ENCODE data around the gene RNF6.

Gene RNF6

GRCh38 chr13:26225896-26226617, 3.9 kb upstream of the RNF6 start:
- no peaks in the 10 kb centered on the region for H3K27me3 ChIP-seq (ENCODE audit: control insufficient read depth, insufficient read depth, low read length)
- no peaks in the 10 kb centered on the region for H3K36me3 ChIP-seq (ENCODE audit: control insufficient read depth, insufficient read depth, low read length)
- DNase-seq (ENCODE audit: low read depth, low spot score) = no peak
- no peaks in the 10 kb centered on the region for H3K9me3 ChIP-seq (ENCODE audit: control insufficient read depth, insufficient read depth, low read length)
- H3K4me3 ChIP-seq (ENCODE audit: low read length) = no peak overlapping the region
- no CpG with 5 or more reads among the region's 7 CpGs for WGBS (ENCODE audit: insufficient coverage, insufficient read length)
- no peaks in the 10 kb centered on the region for H3K4me1 ChIP-seq (ENCODE audit: control insufficient read depth, insufficient read depth, low read length)
- no peak overlapping the region for H3K27ac ChIP-seq (ENCODE audit: low read length)

GRCh38 chr13:26222520-26223046, 469 bp upstream of the RNF6 start:
- DNase-seq (ENCODE audit: low read depth, low spot score) = no peak
- no peak overlapping the region for H3K27ac ChIP-seq (ENCODE audit: low read length)
- no peaks in the 10 kb centered on the region for H3K27me3 ChIP-seq (ENCODE audit: control insufficient read depth, insufficient read depth, low read length)
- no CpG with 5 or more reads among the region's 16 CpGs for WGBS (ENCODE audit: insufficient coverage, insufficient read length)
- no peaks in the 10 kb centered on the region for H3K9me3 ChIP-seq (ENCODE audit: control insufficient read depth, insufficient read depth, low read length)
- H3K4me3 ChIP-seq (ENCODE audit: low read length) = peak overlapping the region; percentile 79; the same call in 1 of the 2 replicates
- H3K36me3 ChIP-seq (ENCODE audit: control insufficient read depth, insufficient read depth, low read length) = peaks cover 2% of the 10 kb centered on the region; the same call in 1 of the 2 replicates
- no peaks in the 10 kb centered on the region for H3K4me1 ChIP-seq (ENCODE audit: control insufficient read depth, insufficient read depth, low read length)

GRCh38 chr13:26221399-26221720, 754 bp downstream of the RNF6 start:
- Histone ChIP-seq H3K4me3 (ENCODE audit: low read length) (peak overlapping the region; percentile 79; the same call in 1 of the 2 replicates), H3K9me3 (ENCODE audit: control insufficient read depth, insufficient read depth, low read length) (no peaks in the 10 kb centered on the region), H3K36me3 (ENCODE audit: control insufficient read depth, insufficient read depth, low read length) (peaks cover 5% of the 10 kb centered on the region; the same call in 1 of the 2 replicates), H3K27me3 (ENCODE audit: control insufficient read depth, insufficient read depth, low read length) (no peaks in the 10 kb centered on the region), H3K27ac (ENCODE audit: low read length) (no peak overlapping the region), H3K4me1 (ENCODE audit: control insufficient read depth, insufficient read depth, low read length) (no peaks in the 10 kb centered on the region)
- WGBS (ENCODE audit: insufficient coverage, insufficient read length) = no CpG with 5 or more reads among the region's 16 CpGs
- no peak for DNase-seq (ENCODE audit: low read depth, low spot score)

DNA sequence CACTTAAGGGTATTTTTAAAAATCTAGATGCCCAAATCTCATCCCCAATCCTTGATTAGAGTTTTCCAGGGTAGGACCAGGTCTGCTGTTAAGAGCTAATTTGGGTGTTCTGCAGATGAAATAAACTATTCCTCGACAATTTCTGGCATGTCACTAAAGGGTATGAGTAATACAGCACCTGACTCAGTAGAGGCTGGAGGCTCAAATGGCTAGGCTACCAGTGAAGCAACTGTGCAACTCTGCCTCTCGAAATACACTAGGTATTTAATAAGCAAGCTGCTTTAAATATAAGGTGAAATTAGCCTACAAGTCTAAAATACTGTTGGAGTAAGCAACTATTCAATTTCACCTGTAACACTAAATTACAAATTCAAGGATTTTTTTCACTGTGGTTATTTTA, 1.5 kb downstream of the RNF6 start:
- Histone ChIP-seq H3K9me3 (ENCODE audit: control insufficient read depth, insufficient read depth, low read length) (no peaks in the 10 kb centered on the region), H3K4me1 (ENCODE audit: control insufficient read depth, insufficient read depth, low read length) (no peaks in the 10 kb centered on the region), H3K4me3 (ENCODE audit: low read length) (no peak overlapping the region), H3K36me3 (ENCODE audit: control insufficient read depth, insufficient read depth, low read length) (peaks cover 5% of the 10 kb centered on the region; the same call in 1 of the 2 replicates), H3K27ac (ENCODE audit: low read length) (no peak overlapping the region), H3K27me3 (ENCODE audit: control insufficient read depth, insufficient read depth, low read length) (no peaks in the 10 kb centered on the region)
- DNase-seq (ENCODE audit: low read depth, low spot score) = no peak
- no CpG with 5 or more reads among the region's 2 CpGs for WGBS (ENCODE audit: insufficient coverage, insufficient read length)

GRCh38 chr13:26219726-26220125, 2.4 kb downstream of the RNF6 start:
- no peaks in the 10 kb centered on the region for H3K9me3 ChIP-seq (ENCODE audit: control insufficient read depth, insufficient read depth, low read length)
- DNase-seq (ENCODE audit: low read depth, low spot score) = no peak
- H3K27ac ChIP-seq (ENCODE audit: low read length) = no peak overlapping the region
- no CpG with 5 or more reads among the region's 1 CpG for WGBS (ENCODE audit: insufficient coverage, insufficient read length)
- H3K36me3 ChIP-seq (ENCODE audit: control insufficient read depth, insufficient read depth, low read length) = peaks cover 11% of the 10 kb centered on the region; the same call in 1 of the 2 replicates
- no peaks in the 10 kb centered on the region for H3K27me3 ChIP-seq (ENCODE audit: control insufficient read depth, insufficient read depth, low read length)
- H3K4me1 ChIP-seq (ENCODE audit: control insufficient read depth, insufficient read depth, low read length) = no peaks in the 10 kb centered on the region
- no peak overlapping the region for H3K4me3 ChIP-seq (ENCODE audit: low read length)

DNA sequence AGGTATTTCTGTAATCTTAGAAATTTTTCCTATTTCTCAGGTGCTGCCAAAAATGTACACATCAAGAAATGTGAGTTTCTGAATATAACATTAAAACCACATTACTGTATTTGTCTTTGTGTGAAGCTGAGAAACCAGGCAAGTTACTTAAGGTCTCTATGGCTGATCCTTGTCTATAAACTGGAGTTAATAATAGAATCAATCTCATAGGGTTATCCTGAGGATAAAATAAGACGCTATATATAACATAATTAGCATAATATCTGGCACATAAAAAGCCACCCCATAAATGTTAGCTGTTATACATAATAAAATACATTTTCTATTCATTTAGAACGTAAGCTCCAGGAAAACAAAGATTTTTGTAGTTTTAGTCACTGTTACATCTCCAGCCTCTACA, 6.1 kb downstream of the RNF6 start:
- peaks cover 13% of the 10 kb centered on the region; the same call in 1 of the 2 replicates for H3K36me3 ChIP-seq (ENCODE audit: control insufficient read depth, insufficient read depth, low read length)
- no CpG with 5 or more reads among the region's 2 CpGs for WGBS (ENCODE audit: insufficient coverage, insufficient read length)

DNA sequence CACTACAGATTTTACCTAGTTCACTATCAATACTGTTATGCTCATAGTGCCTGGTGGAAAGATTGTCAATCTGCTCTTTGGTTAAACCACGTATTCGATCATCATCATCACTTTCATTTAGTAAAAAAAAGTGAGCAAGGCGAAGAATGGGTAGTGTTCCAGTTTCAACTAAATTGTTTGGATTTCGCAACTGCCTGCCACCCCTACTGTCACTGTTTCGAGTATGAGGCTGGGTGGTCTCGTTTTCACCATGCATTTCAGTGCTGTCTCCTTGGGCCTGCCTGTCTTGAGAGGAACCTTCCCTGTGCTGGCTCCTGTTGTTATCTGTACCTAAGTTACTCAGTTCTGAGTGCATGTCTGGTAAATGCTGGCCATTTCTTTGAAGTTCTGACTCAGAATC, 8.1 kb downstream of the RNF6 start:
- Histone ChIP-seq H3K27ac (ENCODE audit: low read length) (no peak overlapping the region), H3K36me3 (ENCODE audit: control insufficient read depth, insufficient read depth, low read length) (peaks cover 11% of the 10 kb centered on the region; the same call in 1 of the 2 replicates), H3K4me1 (ENCODE audit: control insufficient read depth, insufficient read depth, low read length) (no peaks in the 10 kb centered on the region), H3K27me3 (ENCODE audit: control insufficient read depth, insufficient read depth, low read length) (no peaks in the 10 kb centered on the region), H3K4me3 (ENCODE audit: low read length) (no peak overlapping the region), H3K9me3 (ENCODE audit: control insufficient read depth, insufficient read depth, low read length) (no peaks in the 10 kb centered on the region)
- WGBS (ENCODE audit: insufficient coverage, insufficient read length) = no CpG with 5 or more reads among the region's 6 CpGs
- no peak for DNase-seq (ENCODE audit: low read depth, low spot score)

More for the DNA sequence above, 6.1 kb downstream of the RNF6 start:
- no peaks in the 10 kb centered on the region for H3K27me3 ChIP-seq (ENCODE audit: control insufficient read depth, insufficient read depth, low read length)
- no peak overlapping the region for H3K27ac ChIP-seq (ENCODE audit: low read length)
- H3K4me1 ChIP-seq (ENCODE audit: control insufficient read depth, insufficient read depth, low read length) = no peaks in the 10 kb centered on the region
- no peak overlapping the region for H3K4me3 ChIP-seq (ENCODE audit: low read length)
- H3K9me3 ChIP-seq (ENCODE audit: control insufficient read depth, insufficient read depth, low read length) = no peaks in the 10 kb centered on the region
- no peak for DNase-seq (ENCODE audit: low read depth, low spot score)

- no peak overlapping the region for H3K27ac ChIP-seq (ENCODE audit: low read length)
These were observed 8.8 kb downstream of the RNF6 start for GRCh38 chr13:26213345-26213744.

DNA sequence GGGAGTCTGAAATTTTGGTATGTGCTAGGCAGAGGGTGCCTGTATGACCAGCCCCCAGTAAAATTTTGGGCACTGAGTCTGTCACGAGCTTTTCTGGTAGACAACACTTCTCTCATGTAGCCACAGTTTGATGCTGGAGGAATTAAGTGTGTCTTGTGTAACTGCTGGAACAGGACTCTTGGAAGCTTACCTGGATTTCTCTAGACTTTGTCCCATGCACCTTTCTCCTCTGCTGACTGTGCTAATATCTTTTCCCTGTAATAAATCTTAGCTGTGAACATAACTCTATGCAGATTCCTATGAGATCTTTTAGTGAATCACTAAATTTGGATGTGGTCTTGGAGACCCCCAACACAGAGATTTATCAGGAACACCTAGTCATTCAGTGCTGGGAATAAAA, 13.8 kb downstream of the RNF6 start:
- DNase-seq (ENCODE audit: low read depth, low spot score) = no peak
- H3K36me3 ChIP-seq (ENCODE audit: control insufficient read depth, insufficient read depth, low read length) = no peaks in the 10 kb centered on the region
- H3K9me3 ChIP-seq (ENCODE audit: control insufficient read depth, insufficient read depth, low read length) = no peaks in the 10 kb centered on the region
- no peaks in the 10 kb centered on the region for H3K27me3 ChIP-seq (ENCODE audit: control insufficient read depth, insufficient read depth, low read length)
- no peak overlapping the region for H3K27ac ChIP-seq (ENCODE audit: low read length)
- no peaks in the 10 kb centered on the region for H3K4me1 ChIP-seq (ENCODE audit: control insufficient read depth, insufficient read depth, low read length)
- no CpG with 5 or more reads among the region's 1 CpG for WGBS (ENCODE audit: insufficient coverage, insufficient read length)
- no peak overlapping the region for H3K4me3 ChIP-seq (ENCODE audit: low read length)

More at GRCh38 chr13:26213345-26213744, 8.8 kb downstream of the RNF6 start:
- H3K4me1 ChIP-seq (ENCODE audit: control insufficient read depth, insufficient read depth, low read length) = no peaks in the 10 kb centered on the region
- no peaks in the 10 kb centered on the region for H3K27me3 ChIP-seq (ENCODE audit: control insufficient read depth, insufficient read depth, low read length)
- no CpG with 5 or more reads among the region's 1 CpG for WGBS (ENCODE audit: insufficient coverage, insufficient read length)
- H3K36me3 ChIP-seq (ENCODE audit: control insufficient read depth, insufficient read depth, low read length) = peaks cover 11% of the 10 kb centered on the region; the same call in 1 of the 2 replicates
- no peaks in the 10 kb centered on the region for H3K9me3 ChIP-seq (ENCODE audit: control insufficient read depth, insufficient read depth, low read length)
- no peak overlapping the region for H3K4me3 ChIP-seq (ENCODE audit: low read length)
- no peak for DNase-seq (ENCODE audit: low read depth, low spot score)

- H3K27ac ChIP-seq (ENCODE audit: low read length) = no peak overlapping the region
- no peaks in the 10 kb centered on the region for H3K9me3 ChIP-seq (ENCODE audit: control insufficient read depth, insufficient read depth, low read length)
- H3K27me3 ChIP-seq (ENCODE audit: control insufficient read depth, insufficient read depth, low read length) = no peaks in the 10 kb centered on the region
- H3K4me1 ChIP-seq (ENCODE audit: control insufficient read depth, insufficient read depth, low read length) = no peaks in the 10 kb centered on the region
- H3K4me3 ChIP-seq (ENCODE audit: low read length) = no peak overlapping the region
- DNase-seq (ENCODE audit: low read depth, low spot score) = no peak
- H3K36me3 ChIP-seq (ENCODE audit: control insufficient read depth, insufficient read depth, low read length) = no peaks in the 10 kb centered on the region
These were observed 19.6 kb downstream of the RNF6 start for GRCh38 chr13:26202365-26202972.
